H9 (cell line): ENCODE results near the gene LYST. TPM values are rescaled to one million over a fixed set of nuclear protein-coding genes. Genes with fewer than 3 reads are reported as not detected.

ENCODE experiments used
- DNase-seq: peaks from one replicate; pipeline ENCODE4 v3.0.0-alpha.2; 2017
- H2AFZ ChIP-seq: one replicate; pipeline ENCODE4 v1.6.1; 2013; ENCODE audit warnings: mild to moderate bottlenecking, low read length, control low read depth, moderate library complexity
- H2AK5ac ChIP-seq: 2 replicates; pipeline ENCODE4 v1.6.1; 2013; ENCODE audit warnings: low read length, control low read depth, mixed read lengths; ENCODE audit not compliant: insufficient read length
- H2BK120ac ChIP-seq: one replicate; pipeline ENCODE4 v1.6.1; 2013; ENCODE audit warnings: low read depth, mild to moderate bottlenecking, low read length, control low read depth, inconsistent platforms; ENCODE audit not compliant: poor library complexity, severe bottlenecking
- H2BK12ac ChIP-seq: 2 replicates; pipeline ENCODE4 v1.6.1; 2013; ENCODE audit warnings: low read length, control low read depth, mixed read lengths, low read depth; ENCODE audit not compliant: insufficient read length
- H2BK15ac ChIP-seq: 2 replicates; pipeline ENCODE4 v1.6.1; 2013; ENCODE audit warnings: low read depth, low read length, control low read depth
- H2BK20ac ChIP-seq: one replicate; pipeline ENCODE4 v1.6.1; 2013; ENCODE audit warnings: low read depth, mild to moderate bottlenecking, low read length, control low read depth, inconsistent platforms; ENCODE audit not compliant: poor library complexity, severe bottlenecking
- H2BK5ac ChIP-seq: 2 replicates; pipeline ENCODE4 v1.6.1; 2013; ENCODE audit warnings: low read length, control low read depth, mixed read lengths; ENCODE audit not compliant: insufficient read length
- H3K14ac ChIP-seq: 2 replicates; pipeline ENCODE4 v1.6.1; 2013; ENCODE audit warnings: low read length, control low read depth; ENCODE audit not compliant: insufficient read depth
- H3K18ac ChIP-seq: 2 replicates; pipeline ENCODE4 v1.6.1; 2013; ENCODE audit warnings: low read depth, mild to moderate bottlenecking, mixed read lengths, low read length, control low read depth; ENCODE audit not compliant: insufficient read length
- H3K23ac ChIP-seq: 2 replicates; pipeline ENCODE4 v1.6.1; 2013; ENCODE audit warnings: low read length, control low read depth, mixed read lengths, low read depth; ENCODE audit not compliant: insufficient read length
- H3K23me2 ChIP-seq: 2 replicates; pipeline ENCODE4 v1.6.1; 2013; ENCODE audit warnings: low read depth, mild to moderate bottlenecking, mixed read lengths, low read length, control low read depth; ENCODE audit not compliant: insufficient read length, poor library complexity, severe bottlenecking
- H3K27ac ChIP-seq: 2 replicates; pipeline ENCODE4 v1.5.1; 2013; ENCODE audit warnings: low read length, control low read depth, mixed read lengths, low read depth; ENCODE audit not compliant: insufficient read length
- H3K27me3 ChIP-seq: 2 replicates; pipeline ENCODE4 v1.6.1; 2013; ENCODE audit warnings: low read length, control low read depth, inconsistent platforms; ENCODE audit not compliant: insufficient read depth
- H3K4ac ChIP-seq: 2 replicates; pipeline ENCODE4 v1.6.1; 2013; ENCODE audit warnings: low read depth, mild to moderate bottlenecking, control low read depth, inconsistent platforms, low read length, moderate library complexity
- H3K4me1 ChIP-seq: 2 replicates; pipeline ENCODE4 v1.6.1; 2013; ENCODE audit warnings: low read length, control low read depth, inconsistent platforms; ENCODE audit not compliant: insufficient read depth
- H3K4me2 ChIP-seq: 2 replicates; pipeline ENCODE4 v1.6.1; 2013; ENCODE audit warnings: low read length, control low read depth, mixed read lengths; ENCODE audit not compliant: insufficient read length, insufficient read depth
- H3K56ac ChIP-seq: 2 replicates; pipeline ENCODE4 v1.6.1; 2013; ENCODE audit warnings: low read depth, mild to moderate bottlenecking, mixed read lengths, low read length, control low read depth; ENCODE audit not compliant: insufficient read length
- H3K79me1 ChIP-seq: 2 replicates; pipeline ENCODE4 v1.6.1; 2013; ENCODE audit warnings: low read depth, mild to moderate bottlenecking, moderate library complexity, low read length, control low read depth, inconsistent platforms; ENCODE audit not compliant: insufficient read depth, poor library complexity, severe bottlenecking
- H3K79me2 ChIP-seq: 2 replicates; pipeline ENCODE4 v1.6.1; 2013; ENCODE audit warnings: low read length, control low read depth, inconsistent platforms; ENCODE audit not compliant: insufficient read depth
- H3K9ac ChIP-seq: 2 replicates; pipeline ENCODE4 v1.6.1; 2013; ENCODE audit warnings: low read length, control low read depth, mixed read lengths; ENCODE audit not compliant: insufficient read length; ENCODE audit errors: extremely low read depth
- H3K9me3 ChIP-seq: one replicate; pipeline ENCODE4 v1.6.1; 2013; ENCODE audit warnings: low read depth, low read length, inconsistent platforms; ENCODE audit not compliant: control insufficient read depth
- H3T11ph ChIP-seq: one replicate; pipeline ENCODE4 v1.6.1; 2013; ENCODE audit warnings: mild to moderate bottlenecking, low read length, control low read depth, inconsistent platforms
- H4K20me1 ChIP-seq: one replicate; pipeline ENCODE4 v1.6.1; 2013; ENCODE audit not compliant: control insufficient read depth, insufficient read length, insufficient read depth
- H4K5ac ChIP-seq: 2 replicates; pipeline ENCODE4 v1.6.1; 2013; ENCODE audit warnings: low read depth, mild to moderate bottlenecking, mixed read lengths, low read length, control low read depth; ENCODE audit not compliant: insufficient read length
- H4K8ac ChIP-seq: replicated peaks from 2 replicates; pipeline ENCODE4 v1.6.1; 2013; ENCODE audit warnings: low read length, control low read depth, mixed read lengths, low read depth; ENCODE audit not compliant: insufficient read length
- H4K91ac ChIP-seq: 2 replicates; pipeline ENCODE4 v1.6.1; 2013; ENCODE audit warnings: low read depth, mild to moderate bottlenecking, moderate library complexity, mixed read lengths, low read length, control low read depth; ENCODE audit not compliant: insufficient read length
- H3K27ac Mint-ChIP-seq, 3 experiments: 2 replicates in 2 of 3; 3 replicates in 1 of 3; pipeline ENCODE4 v1.8.0; 2020 to 2021; ENCODE audit warnings: mixed read lengths in 3 of 3, mild to moderate bottlenecking in 1 of 3, moderate library complexity in 1 of 3
- H3K27me3 Mint-ChIP-seq: 2 replicates; pipeline ENCODE4 v1.8.0; 2021; ENCODE audit warnings: low read depth, mild to moderate bottlenecking, moderate library complexity, mixed read lengths
- H3K36me3 Mint-ChIP-seq, 3 experiments: 2 replicates in 2 of 3; 3 replicates in 1 of 3; pipeline ENCODE4 v1.8.0; 2020 to 2021; ENCODE audit warnings: low read depth in 3 of 3, mixed read lengths in 3 of 3; ENCODE audit not compliant: insufficient read depth in 1 of 3
- H3K4me1 Mint-ChIP-seq, 2 experiments: 2 replicates each; pipeline ENCODE4 v1.8.0; 2020; ENCODE audit warnings: mixed read lengths in 2 of 2
- H3K4me3 Mint-ChIP-seq, 2 experiments: 2 replicates in 1 of 2; 3 replicates in 1 of 2; pipeline ENCODE4 v1.8.0; 2020 to 2021; ENCODE audit warnings: mild to moderate bottlenecking in 2 of 2, mixed read lengths in 2 of 2, moderate library complexity in 1 of 2
- H3K9me3 Mint-ChIP-seq, 2 experiments: 2 replicates in 1 of 2; 3 replicates in 1 of 2; pipeline ENCODE4 v1.8.0; 2020; ENCODE audit warnings: mild to moderate bottlenecking in 2 of 2, mixed read lengths in 2 of 2, moderate library complexity in 1 of 2
- WGBS: extraction: QIAGEN DNeasy Blood & Tissue Kit; methylation state at CpG from one replicate; pipeline ENCODE4 v1.1.7; 2013; ENCODE audit warnings: missing lambda C conversion rate, low lambda C conversion rate, mixed read lengths; ENCODE audit not compliant: insufficient read length; ENCODE audit errors: extremely low coverage; 5-methylcytosine and 5-hydroxymethylcytosine counted together
- total RNA-seq: library from RNA; stranded (reverse); gene quantifications from 2 replicates; pipeline ENCODE4 v1.2.1, GENCODE V29; 2021
- TF ChIP-seq, protein P1 (sequence below): fragments of 200-600 bp; sonication (generic); conservative IDR thresholded peaks from 3 replicates; pipeline ENCODE4 v1.8.0; 2021; ENCODE audit warnings: antibody characterized with exemption, mild to moderate bottlenecking

The LYST gene
- total RNA-seq, 1 experiment from 2014 or later: 0.13 TPM

DNA sequence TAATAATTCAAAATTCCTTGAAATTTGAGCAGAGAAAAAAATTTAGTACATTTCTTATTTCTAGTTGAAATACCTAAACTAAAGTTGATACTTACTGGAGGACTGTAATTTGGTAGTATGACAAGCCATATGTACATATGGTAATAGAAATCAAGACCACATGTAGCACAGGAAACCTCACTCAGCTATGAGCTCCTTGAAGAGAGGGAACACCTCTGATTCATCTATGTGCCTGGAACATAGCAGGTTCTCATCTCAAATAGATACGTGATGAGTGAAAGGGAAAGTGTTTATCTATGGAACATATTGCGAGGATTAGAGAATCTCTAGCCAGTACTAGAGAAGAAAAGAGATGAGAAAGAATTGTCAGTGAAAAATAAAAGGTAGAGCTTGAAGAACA is 169.2 kb downstream of the LYST start:
- Mint-ChIP-seq H3K27ac (no peak overlapping the region), H3K9me3 (no peaks in the 10 kb centered on the region), H3K4me1 (peaks cover 0 to 3% of the 10 kb centered on the region in 2 experiments; a peak in 1 of 4 replicates), H3K36me3 (no peaks in the 10 kb centered on the region), H3K27me3 (no peaks in the 10 kb centered on the region), H3K4me3 (no peak overlapping the region)
- Histone ChIP-seq H3K79me2 (no peaks in the 10 kb centered on the region), H3K14ac (no peak overlapping the region), H3K27me3 (no peaks in the 10 kb centered on the region), H4K8ac (no peak overlapping the region), H2AFZ (no peak overlapping the region), H3K56ac (no peak overlapping the region), H2BK20ac (no peak overlapping the region), H2BK12ac (no peak overlapping the region), H3K4me2 (no peak overlapping the region), H3K27ac (no peak overlapping the region), H2BK5ac (no peak overlapping the region), H3K9ac (no peak overlapping the region), H3K4me1 (no peaks in the 10 kb centered on the region), H2BK15ac (no peak overlapping the region), H4K91ac (no peak overlapping the region), H2AK5ac (no peak overlapping the region), H3K79me1 (no peaks in the 10 kb centered on the region), H2BK120ac (no peak overlapping the region), H4K20me1 (no peaks in the 10 kb centered on the region), H3K23me2 (no peaks in the 10 kb centered on the region), H3K9me3 (no peaks in the 10 kb centered on the region), H3K23ac (no peak overlapping the region), H3T11ph (no peak overlapping the region), H4K5ac (no peak overlapping the region), H3K4ac (no peak overlapping the region), H3K18ac (no peak overlapping the region)
- DNase-seq: no peak
- WGBS: no CpG with 5 or more reads among the region's 2 CpGs
- TF ChIP-seq, protein P1, sequence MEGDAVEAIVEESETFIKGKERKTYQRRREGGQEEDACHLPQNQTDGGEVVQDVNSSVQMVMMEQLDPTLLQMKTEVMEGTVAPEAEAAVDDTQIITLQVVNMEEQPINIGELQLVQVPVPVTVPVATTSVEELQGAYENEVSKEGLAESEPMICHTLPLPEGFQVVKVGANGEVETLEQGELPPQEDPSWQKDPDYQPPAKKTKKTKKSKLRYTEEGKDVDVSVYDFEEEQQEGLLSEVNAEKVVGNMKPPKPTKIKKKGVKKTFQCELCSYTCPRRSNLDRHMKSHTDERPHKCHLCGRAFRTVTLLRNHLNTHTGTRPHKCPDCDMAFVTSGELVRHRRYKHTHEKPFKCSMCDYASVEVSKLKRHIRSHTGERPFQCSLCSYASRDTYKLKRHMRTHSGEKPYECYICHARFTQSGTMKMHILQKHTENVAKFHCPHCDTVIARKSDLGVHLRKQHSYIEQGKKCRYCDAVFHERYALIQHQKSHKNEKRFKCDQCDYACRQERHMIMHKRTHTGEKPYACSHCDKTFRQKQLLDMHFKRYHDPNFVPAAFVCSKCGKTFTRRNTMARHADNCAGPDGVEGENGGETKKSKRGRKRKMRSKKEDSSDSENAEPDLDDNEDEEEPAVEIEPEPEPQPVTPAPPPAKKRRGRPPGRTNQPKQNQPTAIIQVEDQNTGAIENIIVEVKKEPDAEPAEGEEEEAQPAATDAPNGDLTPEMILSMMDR: no peak
